ENCODE results near the gene FAM43B.

- no peak for TF ChIP-seq CTCF (IDR thresholded peaks at IDR 0.05; ENCODE audit: low read length)
- no peak for TF ChIP-seq EZH2phosphoT487 (IDR thresholded peaks at IDR 0.05; ENCODE audit: low read length)
- TF ChIP-seq EZH2 (optimal IDR thresholded peaks at IDR 0.05; ENCODE audit: low read depth, low read length), result no peak
Observed at GRCh38 chr1:20551945-20552727, at the start of gene FAM43B.

All from MM.1S (cell line).